ENCODE data around the gene RFX3. TPM values are rescaled to one million over a fixed set of nuclear protein-coding genes. Genes with fewer than 3 reads are reported as not detected.

RFX3 gene
- total RNA-seq, 1 donor from 2014 or later: 12.1 TPM

GRCh38 chr9:3464033-3464638, 61.7 kb downstream of the RFX3 start:
- H3K27ac ChIP-seq (ENCODE audit: low read depth, low read length): no peak overlapping the region
- H3K4me1 ChIP-seq (ENCODE audit: insufficient read depth, low read length): peaks cover 4% of the 10 kb centered on the region
- H3K4me1 Mint-ChIP-seq (ENCODE audit: low read depth, unreplicated experiment): peaks cover 15% of the 10 kb centered on the region
- no peaks in the 10 kb centered on the region for H3K79me2 ChIP-seq (ENCODE audit: insufficient read depth, low read length)
- TF ChIP-seq, protein P1, sequence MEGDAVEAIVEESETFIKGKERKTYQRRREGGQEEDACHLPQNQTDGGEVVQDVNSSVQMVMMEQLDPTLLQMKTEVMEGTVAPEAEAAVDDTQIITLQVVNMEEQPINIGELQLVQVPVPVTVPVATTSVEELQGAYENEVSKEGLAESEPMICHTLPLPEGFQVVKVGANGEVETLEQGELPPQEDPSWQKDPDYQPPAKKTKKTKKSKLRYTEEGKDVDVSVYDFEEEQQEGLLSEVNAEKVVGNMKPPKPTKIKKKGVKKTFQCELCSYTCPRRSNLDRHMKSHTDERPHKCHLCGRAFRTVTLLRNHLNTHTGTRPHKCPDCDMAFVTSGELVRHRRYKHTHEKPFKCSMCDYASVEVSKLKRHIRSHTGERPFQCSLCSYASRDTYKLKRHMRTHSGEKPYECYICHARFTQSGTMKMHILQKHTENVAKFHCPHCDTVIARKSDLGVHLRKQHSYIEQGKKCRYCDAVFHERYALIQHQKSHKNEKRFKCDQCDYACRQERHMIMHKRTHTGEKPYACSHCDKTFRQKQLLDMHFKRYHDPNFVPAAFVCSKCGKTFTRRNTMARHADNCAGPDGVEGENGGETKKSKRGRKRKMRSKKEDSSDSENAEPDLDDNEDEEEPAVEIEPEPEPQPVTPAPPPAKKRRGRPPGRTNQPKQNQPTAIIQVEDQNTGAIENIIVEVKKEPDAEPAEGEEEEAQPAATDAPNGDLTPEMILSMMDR (IDR thresholded peaks at IDR 0.05; ENCODE audit: insufficient read depth, low read depth, low read length): no peak
- TF ChIP-seq EZH2 (IDR thresholded peaks at IDR 0.05; ENCODE audit: insufficient read depth, low read length): no peak
- H3K9me3 ChIP-seq (ENCODE audit: insufficient read depth, low read depth, low read length): no peaks in the 10 kb centered on the region
- no peaks in the 10 kb centered on the region for H4K20me1 ChIP-seq (ENCODE audit: insufficient read depth, low read length)
- no peak overlapping the region for H3K9ac ChIP-seq (ENCODE audit: low read length)
- H3K9me3 Mint-ChIP-seq (ENCODE audit: unreplicated experiment): no peaks in the 10 kb centered on the region
- H3K4me3 ChIP-seq (ENCODE audit: insufficient read depth, low read depth, low read length): no peak overlapping the region
- H3K4me2 ChIP-seq (ENCODE audit: low read length): no peak overlapping the region
- DNase-seq (ENCODE audit: low read depth): no peak
- no peaks in the 10 kb centered on the region for H3K27me3 Mint-ChIP-seq (ENCODE audit: low read depth, unreplicated experiment)
- no peak overlapping the region for H2AFZ ChIP-seq (ENCODE audit: low read depth, low read length)
- no peak overlapping the region for H3K27ac Mint-ChIP-seq (ENCODE audit: unreplicated experiment)
- no peaks in the 10 kb centered on the region for H3K36me3 Mint-ChIP-seq (ENCODE audit: low read depth, unreplicated experiment)
- H3K4me3 Mint-ChIP-seq (ENCODE audit: unreplicated experiment): no peak overlapping the region
- no peaks in the 10 kb centered on the region for H3K36me3 ChIP-seq (ENCODE audit: insufficient read depth, low read length)
- no peak for FAIRE-seq
- no peaks in the 10 kb centered on the region for H3K27me3 ChIP-seq (ENCODE audit: insufficient read depth, low read length)

GRCh38 chr9:3458806-3459475, 66.9 kb downstream of the RFX3 start:
- no peak overlapping the region for H3K4me2 ChIP-seq (ENCODE audit: low read length)
- no peaks in the 10 kb centered on the region for H3K36me3 Mint-ChIP-seq (ENCODE audit: low read depth, unreplicated experiment)
- no peak overlapping the region for H3K27ac Mint-ChIP-seq (ENCODE audit: unreplicated experiment)
- no peaks in the 10 kb centered on the region for H3K4me1 ChIP-seq (ENCODE audit: insufficient read depth, low read length)
- FAIRE-seq (no peak), DNase-seq (ENCODE audit: low read depth) (no peak)
- no peaks in the 10 kb centered on the region for H3K79me2 ChIP-seq (ENCODE audit: insufficient read depth, low read length)
- H3K27me3 ChIP-seq (ENCODE audit: insufficient read depth, low read length): no peaks in the 10 kb centered on the region
- H3K4me3 Mint-ChIP-seq (ENCODE audit: unreplicated experiment): no peak overlapping the region
- H3K4me1 Mint-ChIP-seq (ENCODE audit: low read depth, unreplicated experiment): peaks cover 8% of the 10 kb centered on the region
- H3K9me3 Mint-ChIP-seq (ENCODE audit: unreplicated experiment): no peaks in the 10 kb centered on the region
- no peak overlapping the region for H3K4me3 ChIP-seq (ENCODE audit: insufficient read depth, low read depth, low read length)
- H3K27me3 Mint-ChIP-seq (ENCODE audit: low read depth, unreplicated experiment): no peaks in the 10 kb centered on the region
- H4K20me1 ChIP-seq (ENCODE audit: insufficient read depth, low read length): no peaks in the 10 kb centered on the region
- no peak overlapping the region for H2AFZ ChIP-seq (ENCODE audit: low read depth, low read length)
- no peaks in the 10 kb centered on the region for H3K9me3 ChIP-seq (ENCODE audit: insufficient read depth, low read depth, low read length)
- no peak overlapping the region for H3K9ac ChIP-seq (ENCODE audit: low read length)
- H3K36me3 ChIP-seq (ENCODE audit: insufficient read depth, low read length): no peaks in the 10 kb centered on the region
- H3K27ac ChIP-seq (ENCODE audit: low read depth, low read length): no peak overlapping the region
- TF ChIP-seq, protein P1 (IDR thresholded peaks at IDR 0.05; ENCODE audit: insufficient read depth, low read depth, low read length): no peak
- TF ChIP-seq EZH2 (IDR thresholded peaks at IDR 0.05; ENCODE audit: insufficient read depth, low read length): no peak

- no peak overlapping the region for H3K4me3 ChIP-seq (ENCODE audit: insufficient read depth, low read depth, low read length)
- FAIRE-seq (no peak), DNase-seq (ENCODE audit: low read depth) (no peak)
- Mint-ChIP-seq H3K9me3 (ENCODE audit: unreplicated experiment) (no peaks in the 10 kb centered on the region), H3K4me3 (ENCODE audit: unreplicated experiment) (no peak overlapping the region), H3K36me3 (ENCODE audit: low read depth, unreplicated experiment) (peaks cover under 1% of the 10 kb centered on the region), H3K4me1 (ENCODE audit: low read depth, unreplicated experiment) (peaks cover 8% of the 10 kb centered on the region), H3K27ac (ENCODE audit: unreplicated experiment) (no peak overlapping the region), H3K27me3 (ENCODE audit: low read depth, unreplicated experiment) (no peaks in the 10 kb centered on the region)
- H3K36me3 ChIP-seq (ENCODE audit: insufficient read depth, low read length): no peaks in the 10 kb centered on the region
- no peak for TF ChIP-seq EZH2 (IDR thresholded peaks at IDR 0.05; ENCODE audit: insufficient read depth, low read length)
- TF ChIP-seq, protein P1 (IDR thresholded peaks at IDR 0.05; ENCODE audit: insufficient read depth, low read depth, low read length): no peak
- H3K4me1 ChIP-seq (ENCODE audit: insufficient read depth, low read length): no peaks in the 10 kb centered on the region
- H3K27me3 ChIP-seq (ENCODE audit: insufficient read depth, low read length): no peaks in the 10 kb centered on the region
- no peaks in the 10 kb centered on the region for H3K79me2 ChIP-seq (ENCODE audit: insufficient read depth, low read length)
- H3K27ac ChIP-seq (ENCODE audit: low read depth, low read length): no peak overlapping the region
- no peaks in the 10 kb centered on the region for H4K20me1 ChIP-seq (ENCODE audit: insufficient read depth, low read length)
- H3K4me2 ChIP-seq (ENCODE audit: low read length): no peak overlapping the region
- H3K9ac ChIP-seq (ENCODE audit: low read length): no peak overlapping the region
- no peaks in the 10 kb centered on the region for H3K9me3 ChIP-seq (ENCODE audit: insufficient read depth, low read depth, low read length)
- H2AFZ ChIP-seq (ENCODE audit: low read depth, low read length): no peak overlapping the region
These were observed 68.6 kb downstream of the RFX3 start for GRCh38 chr9:3457175-3457574.

Measured in astrocyte (in vitro differentiated cells and primary cell).